HK-2 (cell line): ENCODE results near the gene OR51T1.
"Not testable (repeated sequence)": the region's sequence is repeated elsewhere in the genome, so short reads cannot be mapped to it uniquely, and the experiment has no call there.

Experiments used
- DNase-seq: peaks from one replicate; pipeline ENCODE4 v3.0.0-alpha.2; 2018; ENCODE audit not compliant: unreplicated experiment

Gene OR51T1, protein sequence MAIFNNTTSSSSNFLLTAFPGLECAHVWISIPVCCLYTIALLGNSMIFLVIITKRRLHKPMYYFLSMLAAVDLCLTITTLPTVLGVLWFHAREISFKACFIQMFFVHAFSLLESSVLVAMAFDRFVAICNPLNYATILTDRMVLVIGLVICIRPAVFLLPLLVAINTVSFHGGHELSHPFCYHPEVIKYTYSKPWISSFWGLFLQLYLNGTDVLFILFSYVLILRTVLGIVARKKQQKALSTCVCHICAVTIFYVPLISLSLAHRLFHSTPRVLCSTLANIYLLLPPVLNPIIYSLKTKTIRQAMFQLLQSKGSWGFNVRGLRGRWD

DNA sequence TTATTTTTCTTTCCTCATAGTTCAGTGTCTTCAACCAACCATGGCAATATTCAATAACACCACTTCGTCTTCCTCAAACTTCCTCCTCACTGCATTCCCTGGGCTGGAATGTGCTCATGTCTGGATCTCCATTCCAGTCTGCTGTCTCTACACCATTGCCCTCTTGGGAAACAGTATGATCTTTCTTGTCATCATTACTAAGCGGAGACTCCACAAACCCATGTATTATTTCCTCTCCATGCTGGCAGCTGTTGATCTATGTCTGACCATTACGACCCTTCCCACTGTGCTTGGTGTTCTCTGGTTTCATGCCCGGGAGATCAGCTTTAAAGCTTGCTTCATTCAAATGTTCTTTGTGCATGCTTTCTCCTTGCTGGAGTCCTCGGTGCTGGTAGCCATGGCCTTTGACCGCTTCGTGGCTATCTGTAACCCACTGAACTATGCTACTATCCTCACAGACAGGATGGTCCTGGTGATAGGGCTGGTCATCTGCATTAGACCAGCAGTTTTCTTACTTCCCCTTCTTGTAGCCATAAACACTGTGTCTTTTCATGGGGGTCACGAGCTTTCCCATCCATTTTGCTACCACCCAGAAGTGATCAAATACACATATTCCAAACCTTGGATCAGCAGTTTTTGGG is at the start of gene OR51T1:
TSS of gene OR51T1 (plus strand) at position 41 of the 641 bp plus-strand sequence. CDS start at position 41, 0 bp downstream.
- DNase-seq: no peak

DNA sequence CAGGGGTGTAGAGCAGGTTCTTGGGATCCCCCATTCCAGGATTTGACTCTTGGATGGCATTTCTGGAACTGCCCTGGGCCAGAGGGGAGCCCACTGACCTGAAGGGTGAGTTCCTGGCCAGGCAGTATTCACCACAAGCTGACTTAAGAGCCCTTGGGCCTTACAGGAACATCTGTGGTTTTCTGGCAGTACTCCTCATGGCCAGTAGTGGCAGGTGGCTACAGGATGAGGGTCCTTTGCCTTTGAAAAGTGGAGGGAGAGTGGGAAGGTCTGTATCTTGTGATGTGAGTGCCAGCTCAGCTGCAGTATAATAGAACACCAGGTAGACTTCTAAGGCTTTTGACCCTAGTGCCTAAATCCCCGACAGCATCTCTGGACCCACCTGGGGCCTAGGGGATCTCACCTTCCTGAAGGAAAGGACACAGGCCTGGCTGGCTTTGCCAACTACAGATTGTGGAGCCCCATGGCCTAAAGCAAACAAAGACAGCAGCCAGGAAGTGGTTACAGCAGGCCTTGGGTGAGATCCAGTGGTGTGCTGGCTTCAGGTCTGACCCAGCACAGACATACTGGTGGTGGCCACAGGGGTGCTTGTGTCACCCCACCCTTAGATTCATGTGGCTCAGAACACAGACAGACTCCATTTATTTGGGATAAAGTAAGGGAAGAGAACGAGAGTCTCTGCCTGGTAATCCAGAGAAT is 41.7 kb upstream of the OR51T1 start:
- no peak for DNase-seq

DNA sequence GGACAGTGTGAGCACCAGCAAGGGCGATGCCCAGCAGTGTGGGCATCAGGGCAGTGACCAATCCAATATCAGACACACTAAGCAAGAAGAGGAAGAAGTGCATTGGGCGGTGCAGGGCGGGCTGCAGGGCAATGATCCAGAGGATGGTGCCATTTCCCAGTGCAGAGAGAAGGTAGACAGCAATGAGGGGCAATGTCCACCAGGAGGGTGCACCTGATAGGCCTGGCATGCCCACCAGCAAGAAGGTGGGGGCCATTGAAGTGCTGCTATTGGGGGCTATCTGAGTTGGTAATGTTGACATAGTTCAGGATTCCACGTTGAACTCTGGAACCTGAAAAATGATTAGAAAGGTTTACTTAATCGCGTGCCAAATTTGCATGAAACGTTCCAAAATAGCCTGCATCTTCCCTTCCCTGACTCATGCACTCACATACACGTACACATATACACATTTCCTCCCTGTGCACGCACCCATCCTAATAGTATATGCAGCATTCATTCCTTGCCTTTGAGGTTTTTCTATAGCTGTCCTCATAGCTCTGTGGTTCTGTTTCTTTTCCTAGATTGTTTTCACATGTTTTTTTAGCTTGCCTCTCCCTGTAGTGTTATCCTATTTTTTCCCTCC is 32.7 kb upstream of the OR51T1 start, which contains the start of gene OR51S1:
TSS of gene OR51S1 (minus strand) at position 301 of the 625 bp plus-strand sequence. CDS start at position 301, 0 bp downstream.
- DNase-seq: no peak

DNA sequence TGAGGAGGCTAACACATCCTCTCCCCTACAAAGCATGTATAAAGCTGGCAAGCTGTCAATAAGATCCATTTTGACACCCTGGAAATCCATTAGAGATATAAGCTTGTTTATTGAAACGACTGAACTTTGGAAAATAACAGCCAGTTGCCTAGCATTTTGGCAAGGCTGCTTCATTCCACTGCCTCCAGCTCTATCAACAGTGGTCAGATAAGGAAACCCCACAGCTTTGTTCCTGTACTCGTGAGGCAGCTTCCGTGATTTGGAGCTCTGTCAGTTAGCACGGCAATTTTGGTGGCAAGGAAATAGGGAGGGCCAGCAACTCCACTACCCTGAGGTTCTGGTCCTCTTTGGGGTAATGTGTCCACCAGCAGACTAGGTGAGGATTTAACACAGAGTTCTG is 30.7 kb upstream of the OR51T1 start:
- DNase-seq: no peak

DNA sequence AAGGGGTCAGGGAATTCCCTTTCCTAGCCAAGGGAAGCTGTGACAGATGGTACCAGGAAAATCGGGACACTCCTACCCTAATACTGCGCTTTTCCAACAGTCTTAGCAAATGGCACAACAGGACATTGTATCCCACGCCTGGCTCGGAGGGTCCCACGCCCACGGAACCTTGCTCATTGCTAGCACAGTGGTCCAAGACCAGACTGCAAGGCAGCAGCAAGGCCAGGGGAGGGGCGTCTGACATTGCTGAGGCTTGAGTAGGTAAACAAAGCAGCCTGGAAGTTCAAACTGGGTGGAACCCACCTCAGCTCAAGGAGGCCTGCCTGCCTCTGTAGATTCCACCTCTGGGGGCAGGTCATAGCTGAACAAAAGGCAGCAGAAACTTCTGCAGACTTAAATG is 27.4 kb upstream of the OR51T1 start:
- DNase-seq: not testable (repeated sequence)

DNA sequence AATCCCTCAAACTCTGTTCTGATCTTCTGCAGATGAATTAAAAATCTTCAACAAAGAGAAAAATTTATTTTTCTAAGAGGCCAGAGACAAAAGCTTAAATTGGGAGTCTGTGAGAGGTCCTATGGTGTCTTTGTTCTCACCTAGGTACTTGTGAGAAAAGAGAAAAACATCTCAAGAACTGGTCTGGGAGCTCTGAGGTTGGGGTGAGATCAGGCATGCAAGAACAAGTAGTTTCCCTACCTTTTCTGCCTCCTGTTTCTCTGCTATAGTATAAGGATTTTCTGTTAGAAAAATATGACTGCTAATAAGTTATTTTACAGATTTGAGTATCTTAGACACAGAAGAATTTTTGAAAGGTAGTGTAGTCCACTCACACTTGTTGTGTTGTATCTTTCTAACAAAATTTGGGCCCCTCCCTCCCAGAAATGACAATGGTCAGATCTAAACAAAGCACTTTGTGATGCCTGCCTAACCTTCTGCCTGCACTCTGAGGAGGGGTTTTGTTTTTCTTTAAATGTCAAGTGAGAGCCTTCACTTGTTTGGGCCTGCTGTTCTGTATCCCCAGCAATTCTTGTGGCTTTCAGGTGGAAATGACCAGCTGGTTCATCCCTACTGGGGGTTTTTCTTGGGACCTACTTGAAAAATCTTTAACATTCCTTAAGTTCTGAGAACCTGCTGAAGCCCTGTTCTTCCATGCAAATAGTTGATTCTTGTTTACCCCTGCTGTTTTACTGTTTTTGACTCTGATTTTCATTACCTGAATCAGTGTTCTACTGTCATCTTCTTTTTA is 19.1 kb upstream of the OR51T1 start:
- no peak for DNase-seq

DNA sequence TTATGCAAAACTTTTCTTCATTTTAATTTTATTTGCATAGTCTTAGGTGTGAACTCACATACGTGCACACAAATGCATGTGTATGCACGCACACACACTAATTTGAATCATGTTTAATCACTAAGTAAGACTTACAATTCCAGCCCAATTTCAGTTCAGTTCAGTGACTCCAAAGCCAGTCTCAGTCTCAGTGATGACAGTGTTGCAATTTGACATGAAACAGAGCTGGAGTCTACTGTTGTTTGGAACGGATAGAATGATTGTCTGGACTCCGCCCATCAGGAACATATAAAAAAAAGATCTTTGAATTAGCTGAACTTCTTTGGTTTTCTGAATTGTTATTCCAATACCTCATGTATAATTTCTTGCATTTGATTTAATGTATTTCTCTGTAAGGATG is 17.8 kb upstream of the OR51T1 start:
- DNase-seq: no peak

DNA sequence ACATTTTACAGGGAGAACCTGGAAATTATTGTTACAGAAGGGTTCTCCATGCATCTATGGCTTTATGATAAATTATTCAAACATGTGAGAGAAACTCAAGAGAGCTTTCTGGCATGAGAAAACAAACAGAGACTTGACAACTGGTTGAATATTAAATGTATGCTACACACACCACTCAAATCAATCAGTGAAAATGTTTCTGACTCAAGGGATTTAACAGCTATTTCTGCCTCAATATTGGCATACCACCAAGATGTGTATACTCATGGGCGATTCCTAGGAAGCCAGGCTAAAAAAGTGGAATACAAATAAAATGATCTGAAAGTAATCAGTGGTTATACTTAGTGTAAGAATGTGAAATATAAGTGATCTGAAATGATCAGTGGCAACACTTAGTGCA is 15.8 kb upstream of the OR51T1 start:
- no peak for DNase-seq

DNA sequence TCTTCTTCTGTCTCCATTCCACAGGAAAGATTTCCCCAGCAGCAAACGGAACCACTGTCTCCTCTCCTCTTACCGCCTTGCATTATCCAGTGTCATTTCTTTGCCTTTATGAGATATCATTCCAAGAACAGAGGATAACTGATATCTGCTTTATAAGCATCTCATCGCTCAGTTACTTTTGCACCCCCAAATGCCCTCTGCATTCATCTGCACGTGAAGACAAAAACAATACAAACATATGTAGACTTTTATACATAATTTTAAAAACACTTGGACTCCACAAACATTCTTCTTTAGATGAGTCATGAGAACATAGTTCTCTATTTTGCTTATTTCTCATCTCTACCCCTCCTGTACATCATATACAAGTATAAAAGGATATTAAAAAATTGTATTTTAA is 512 bp upstream of the OR51T1 start:
- DNase-seq: no peak

DNA sequence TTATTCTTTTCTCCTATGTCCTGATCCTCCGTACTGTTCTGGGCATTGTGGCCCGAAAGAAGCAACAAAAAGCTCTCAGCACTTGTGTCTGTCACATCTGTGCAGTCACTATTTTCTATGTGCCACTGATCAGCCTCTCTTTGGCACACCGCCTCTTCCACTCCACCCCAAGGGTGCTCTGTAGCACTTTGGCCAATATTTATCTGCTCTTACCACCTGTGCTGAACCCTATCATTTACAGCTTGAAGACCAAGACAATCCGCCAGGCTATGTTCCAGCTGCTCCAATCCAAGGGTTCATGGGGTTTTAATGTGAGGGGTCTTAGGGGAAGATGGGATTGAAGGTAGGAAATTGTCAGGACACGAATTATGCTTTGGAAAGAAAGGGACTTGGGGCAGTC is 843 bp downstream of the OR51T1 start:
- no peak for DNase-seq

DNA sequence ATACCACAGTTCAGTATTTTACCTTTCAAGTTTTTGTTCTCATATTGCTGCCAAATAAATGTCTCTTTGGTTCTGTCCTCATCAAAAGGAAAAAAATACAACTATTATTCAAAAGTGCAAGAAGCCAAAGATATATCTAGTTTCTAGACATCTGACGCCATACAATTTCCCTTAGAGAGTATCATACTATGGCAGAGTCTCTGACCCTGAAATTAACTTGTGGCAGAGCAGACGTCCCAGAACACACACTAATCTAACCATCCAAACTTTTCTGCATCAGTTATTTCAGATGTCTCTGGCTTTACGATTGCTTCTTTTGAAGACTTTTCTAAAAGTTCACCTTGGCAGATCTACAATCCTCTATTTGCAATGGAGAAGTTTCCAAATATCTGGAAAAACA is 2.7 kb downstream of the OR51T1 start:
- no peak for DNase-seq

DNA sequence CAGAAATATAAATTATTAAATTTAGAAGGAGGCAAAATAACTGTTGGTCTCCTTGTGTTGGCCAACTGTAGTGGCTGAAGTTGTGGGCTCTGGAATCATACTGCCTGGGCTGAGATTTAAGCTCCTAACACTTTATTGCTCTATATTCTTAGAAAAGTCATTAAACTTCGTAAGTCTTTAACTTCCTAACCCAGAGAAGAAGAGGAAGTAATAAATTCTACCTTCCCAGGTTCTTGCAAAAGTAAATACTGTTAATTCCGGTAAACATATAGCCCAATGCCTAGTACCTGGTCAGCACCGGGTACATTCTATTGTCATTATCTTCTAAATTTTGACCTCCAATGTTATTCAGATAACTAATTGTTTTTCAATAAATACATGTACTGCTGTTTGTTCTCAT is 4.5 kb downstream of the OR51T1 start:
- DNase-seq: no peak

DNA sequence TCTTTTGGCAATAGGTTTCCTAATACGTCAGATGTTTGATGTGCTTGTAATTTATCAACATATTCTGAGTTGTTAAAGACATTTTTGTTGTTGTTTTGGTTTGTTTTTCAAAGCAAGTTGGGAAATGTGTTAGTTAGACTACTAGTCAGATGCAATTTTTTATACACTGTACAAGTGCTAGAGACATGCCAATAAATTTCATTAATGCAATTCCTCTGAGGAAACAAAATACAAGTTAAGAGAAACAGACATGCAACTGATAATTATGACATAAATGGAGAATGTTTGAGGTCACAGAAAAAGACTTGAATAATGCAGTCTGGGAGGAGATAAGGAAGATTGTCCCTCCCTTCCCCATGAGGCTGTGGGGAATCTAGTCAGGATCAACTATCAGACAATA is 5.9 kb downstream of the OR51T1 start:
- DNase-seq: no peak

DNA sequence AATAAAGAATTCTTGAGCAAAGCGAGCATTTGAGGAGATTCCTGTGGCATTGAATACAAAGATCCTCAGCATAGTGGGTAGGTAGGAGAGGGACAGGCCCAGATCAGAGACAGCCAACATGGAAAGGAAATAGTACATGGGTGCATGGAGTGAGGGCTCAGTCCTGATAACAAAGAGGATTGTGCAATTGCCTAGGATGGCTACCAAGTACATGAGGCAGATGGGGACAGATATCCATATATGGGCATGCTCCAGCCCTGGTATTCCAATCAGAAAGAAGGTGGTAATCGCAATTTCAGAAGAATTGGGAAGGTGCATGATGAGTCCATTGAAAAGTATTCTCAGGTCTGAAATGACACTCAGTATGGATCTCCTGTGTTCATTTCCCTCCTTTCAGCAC is 8.6 kb downstream of the OR51T1 start:
- DNase-seq: no peak

DNA sequence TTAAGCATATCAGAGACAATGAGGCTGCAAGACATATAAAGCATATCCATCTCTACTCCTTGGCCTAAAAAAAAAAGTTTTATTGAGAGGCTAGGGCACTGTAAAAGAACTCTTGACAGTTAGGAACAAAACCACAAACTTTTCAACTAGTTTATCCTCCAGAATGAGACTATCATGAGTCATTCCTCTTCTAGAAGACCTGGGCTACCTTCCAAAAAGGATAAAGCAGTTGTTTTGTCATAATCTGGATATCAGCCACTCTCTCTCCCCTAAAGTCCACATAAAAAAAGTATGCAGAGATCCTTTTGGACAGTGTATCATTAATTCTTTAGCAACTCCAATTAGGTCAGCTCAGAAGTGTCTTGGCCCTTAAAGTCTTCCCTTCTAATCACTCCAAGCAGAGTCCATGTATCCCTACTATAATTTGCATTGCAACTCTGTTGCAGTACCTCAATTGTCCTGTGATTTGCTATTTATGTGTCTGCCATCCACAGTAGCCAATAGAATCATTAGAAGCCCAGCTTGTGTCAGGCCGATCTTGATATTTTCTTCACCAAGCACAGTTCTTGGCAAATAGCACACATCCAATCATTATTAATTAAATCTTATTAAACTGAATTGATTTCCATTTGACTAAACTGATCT is 10.4 kb downstream of the OR51T1 start:
- DNase-seq: no peak

DNA sequence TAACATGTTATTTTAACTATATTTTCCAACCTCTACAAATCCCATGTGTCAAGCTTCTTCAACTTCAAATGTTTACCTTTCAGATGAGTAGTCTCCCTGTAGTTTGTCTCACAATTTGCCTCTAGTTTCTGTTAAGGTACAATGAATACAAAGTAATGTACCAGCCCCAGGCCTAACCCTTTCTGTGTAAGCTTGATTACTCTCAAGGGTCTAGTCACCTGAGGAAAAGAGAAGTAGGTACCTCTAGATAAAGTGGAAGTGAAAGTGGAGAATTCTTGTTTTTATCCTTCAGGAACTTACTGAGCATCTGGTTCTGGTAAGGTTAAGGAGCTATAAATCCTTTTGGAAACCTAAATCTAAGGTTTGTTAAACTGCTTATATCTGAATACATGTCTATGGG is 21.8 kb downstream of the OR51T1 start, which contains the start of gene OR51A7:
TSS of gene OR51A7 (plus strand) at position 300 of the 400 bp plus-strand sequence. CDS start 3,587 bp downstream, outside the sequence.
- DNase-seq: no peak

DNA sequence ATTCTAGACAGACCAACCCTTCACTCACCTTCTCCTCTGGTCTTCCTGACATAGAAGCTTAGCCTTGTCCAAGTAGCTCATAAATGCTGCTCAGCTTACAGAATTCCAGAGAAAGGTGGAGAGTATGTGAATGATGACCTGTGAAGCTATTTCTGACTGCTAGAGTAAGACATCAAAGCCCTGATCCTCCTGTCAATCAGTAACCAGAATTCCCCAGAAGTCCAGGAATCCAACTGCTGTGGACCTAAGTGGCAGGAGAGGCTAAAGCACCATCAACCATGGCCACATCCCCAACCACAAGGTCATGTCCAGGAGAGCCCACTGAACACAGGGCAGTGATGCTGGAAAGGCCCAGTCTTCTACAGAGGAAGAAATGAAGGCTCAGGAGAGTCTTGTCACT is 34.9 kb downstream of the OR51T1 start:
- DNase-seq: peak; percentile 0

DNA sequence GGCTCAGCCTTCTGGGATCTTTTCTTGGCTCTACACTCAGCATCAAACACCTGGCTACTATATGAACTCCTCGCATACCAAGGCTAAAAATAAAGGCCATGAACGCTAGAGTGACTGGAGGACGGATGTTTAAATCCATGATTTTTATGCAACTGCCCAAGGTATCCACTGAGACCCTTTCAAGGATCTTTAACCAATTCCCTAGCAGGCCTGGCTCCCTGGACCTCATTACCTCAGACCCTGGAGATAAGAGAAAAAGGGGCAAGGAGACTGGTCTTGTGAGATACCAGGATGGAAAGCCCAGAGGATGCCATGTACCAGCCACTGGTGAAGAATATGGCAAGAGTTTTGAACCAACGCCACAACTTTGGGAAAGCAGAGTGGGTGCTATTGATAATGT is 37.5 kb downstream of the OR51T1 start, which contains the start of gene OR51G2:
TSS of gene OR51G2 (minus strand) at position 101 of the 400 bp plus-strand sequence. CDS start 3,687 bp downstream, outside the sequence.
- DNase-seq: no peak

DNA sequence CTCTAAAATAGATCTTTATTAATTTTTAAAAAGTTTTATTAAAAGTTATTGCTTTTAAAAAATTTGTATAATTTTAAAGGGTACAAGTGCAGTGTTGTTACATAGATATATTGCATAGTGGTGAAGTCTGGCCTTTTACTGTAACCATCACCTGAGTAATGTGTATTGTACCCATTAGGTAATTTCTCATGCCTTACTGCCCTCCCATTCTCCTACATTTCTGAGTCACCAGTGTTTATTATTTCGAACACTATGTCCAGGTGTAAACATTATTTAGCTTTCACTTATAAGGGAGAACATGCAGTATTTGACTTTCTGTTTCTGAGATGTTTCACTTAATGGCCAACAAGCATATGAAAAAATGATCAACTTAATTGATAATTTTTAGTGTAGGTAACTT is 40.1 kb downstream of the OR51T1 start:
- no peak for DNase-seq

DNA sequence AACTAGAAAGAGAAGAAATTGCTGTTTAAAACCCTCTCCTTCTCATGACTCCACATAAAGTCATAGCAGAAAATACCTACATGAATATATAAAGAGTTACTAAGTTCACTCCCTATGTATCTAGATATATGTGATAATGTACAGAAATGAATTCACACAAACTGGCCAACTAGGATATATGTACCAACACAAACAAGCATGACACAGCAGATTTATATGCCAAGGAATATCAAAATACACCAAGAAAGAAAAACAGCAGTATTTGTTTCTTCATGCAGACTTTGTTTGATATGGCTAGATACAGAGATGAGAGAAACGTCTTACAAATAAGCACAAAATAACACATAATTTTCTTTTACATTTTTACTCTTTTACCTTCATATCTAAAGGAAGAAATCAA is 40.6 kb downstream of the OR51T1 start:
- no peak for DNase-seq

DNA sequence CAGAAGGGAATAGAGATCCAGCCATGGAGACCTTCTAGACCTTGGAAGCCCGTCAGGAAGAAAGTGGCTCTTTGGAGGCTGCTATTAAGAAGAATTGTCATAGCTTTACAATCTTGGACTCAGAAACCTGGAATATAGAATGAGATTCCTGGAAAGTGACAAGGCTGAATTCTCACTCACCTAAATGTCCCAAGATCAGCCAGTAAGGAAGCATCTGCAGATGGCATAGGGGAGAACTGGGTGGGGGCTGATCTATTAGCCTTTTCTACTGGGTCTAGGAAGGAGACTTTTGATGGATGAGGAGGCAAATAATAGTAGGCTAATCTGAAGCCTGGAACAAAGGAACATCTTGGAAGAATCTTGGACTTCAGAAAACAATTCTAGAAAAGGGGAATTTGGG is 42.5 kb downstream of the OR51T1 start, which contains the start of gene OR51G1:
TSS of gene OR51G1 (minus strand) at position 101 of the 400 bp plus-strand sequence. CDS start at position 101, 0 bp downstream.
- no peak for DNase-seq
